ENCODE results near the gene SEMA4D.

SEMA4D gene

GRCh38 chr9:89505048-89505447 lies 7.1 kb upstream of the SEMA4D start:
- no peak for DNase-seq (ENCODE audit: low read depth)
- no peak for TF ChIP-seq CTCF (IDR thresholded peaks at IDR 0.05; ENCODE audit: insufficient read depth, low read depth, low read length, missing control alignments)
- H3K4me3 ChIP-seq (ENCODE audit: low read depth, low read length), result no peak overlapping the region

GRCh38 chr9:89502671-89503070 lies 4.8 kb upstream of the SEMA4D start:
- no peak overlapping the region for H3K4me3 ChIP-seq (ENCODE audit: low read depth, low read length)
- TF ChIP-seq CTCF (IDR thresholded peaks at IDR 0.05; ENCODE audit: insufficient read depth, low read depth, low read length, missing control alignments), result no peak
- no peak for DNase-seq (ENCODE audit: low read depth)

GRCh38 chr9:89502038-89502601 lies 4.2 kb upstream of the SEMA4D start:
- no peak for TF ChIP-seq CTCF (IDR thresholded peaks at IDR 0.05; ENCODE audit: insufficient read depth, low read depth, low read length, missing control alignments)
- no peak for DNase-seq (ENCODE audit: low read depth)
- no peak overlapping the region for H3K4me3 ChIP-seq (ENCODE audit: low read depth, low read length)

- DNase-seq (ENCODE audit: low read depth), result no peak
- no peak for TF ChIP-seq CTCF (IDR thresholded peaks at IDR 0.05; ENCODE audit: insufficient read depth, low read depth, low read length, missing control alignments)
- H3K4me3 ChIP-seq (ENCODE audit: low read depth, low read length), result no peak overlapping the region
These were observed 3.5 kb upstream of the SEMA4D start for GRCh38 chr9:89501311-89501898.

GRCh38 chr9:89500008-89500407 lies 2.1 kb upstream of the SEMA4D start:
- TF ChIP-seq CTCF (IDR thresholded peaks at IDR 0.05; ENCODE audit: insufficient read depth, low read depth, low read length, missing control alignments), result no peak
- no peak for DNase-seq (ENCODE audit: low read depth)
- H3K4me3 ChIP-seq (ENCODE audit: low read depth, low read length), result no peak overlapping the region

GRCh38 chr9:89498852-89499480 lies 1.1 kb upstream of the SEMA4D start:
- peak; percentile 85 for DNase-seq (ENCODE audit: low read depth)
- no peak for TF ChIP-seq CTCF (IDR thresholded peaks at IDR 0.05; ENCODE audit: insufficient read depth, low read depth, low read length, missing control alignments)
- H3K4me3 ChIP-seq (ENCODE audit: low read depth, low read length), result peak overlapping the region; percentile 41
